Measurements from ENCODE around the gene CDKN2B-AS1.

CDKN2B-AS1 gene

DNA sequence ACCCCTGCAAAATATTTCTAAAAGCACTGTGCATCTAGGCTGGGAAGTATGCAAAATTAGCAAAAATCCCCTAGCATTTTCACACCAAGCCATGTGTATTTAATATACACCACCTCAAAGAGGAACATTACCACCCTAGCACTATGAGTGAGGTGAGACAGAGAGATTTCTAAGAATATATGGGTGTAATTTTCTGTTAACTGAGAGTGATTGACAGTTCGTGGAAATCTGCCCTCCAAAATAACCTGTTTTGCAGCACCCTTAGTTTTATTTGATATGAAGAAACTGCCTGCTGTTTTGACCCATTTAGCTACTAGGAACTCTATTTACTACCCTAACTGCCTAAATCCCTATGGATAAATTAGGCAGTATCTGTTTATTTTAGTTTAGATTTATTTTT lies 78.8 kb downstream of the CDKN2B-AS1 start:
- no peak overlapping the region for H2AFZ ChIP-seq (ENCODE audit: low read depth, low read length, severe bottlenecking)
- no peaks in the 10 kb centered on the region for H3K9me3 ChIP-seq (ENCODE audit: insufficient read depth, low read length)
- H3K27me3 ChIP-seq (ENCODE audit: low read length) = no peaks in the 10 kb centered on the region
- no peaks in the 10 kb centered on the region for H4K20me1 ChIP-seq (ENCODE audit: low read depth, low read length)
- H3K4me2 ChIP-seq (ENCODE audit: low read depth, low read length, poor library complexity, severe bottlenecking) = no peak overlapping the region
- H3K27ac ChIP-seq (ENCODE audit: low read depth, low read length) = no peak overlapping the region
- H3F3A ChIP-seq (ENCODE audit: insufficient read depth) = no peaks in the 10 kb centered on the region
- H3K9ac ChIP-seq (ENCODE audit: low read length) = no peak overlapping the region
- no peaks in the 10 kb centered on the region for H3K79me2 ChIP-seq (ENCODE audit: insufficient read depth, low read length)
- 0 out of 2 replicates have a peak, but pooled peaks cover 2% of the 10 kb centered on the region for H3K36me3 ChIP-seq (ENCODE audit: low read length)
- no peaks in the 10 kb centered on the region for H3K9me2 ChIP-seq (replicated peaks; ENCODE audit: insufficient read depth, low read length)
- no peak overlapping the region for H3K4me3 ChIP-seq (ENCODE audit: insufficient read depth, low read length, poor library complexity, severe bottlenecking)
- no peak for TF ChIP-seq CTCF (IDR thresholded peaks at IDR 0.05; ENCODE audit: insufficient read depth, low read length, poor library complexity, severe bottlenecking)
- TF ChIP-seq EZH2phosphoT487 (conservative IDR thresholded peaks at IDR 0.05; ENCODE audit: low read length) = no peak

GRCh38 chr9:22078081-22078480 lies 83.5 kb downstream of the CDKN2B-AS1 start:
- Histone ChIP-seq H4K20me1 (ENCODE audit: low read depth, low read length) (no peaks in the 10 kb centered on the region), H3K79me2 (ENCODE audit: insufficient read depth, low read length) (no peaks in the 10 kb centered on the region), H3K36me3 (ENCODE audit: low read length) (0 out of 2 replicates have a peak, but pooled peaks cover 2% of the 10 kb centered on the region), H3K9me2 (replicated peaks; ENCODE audit: insufficient read depth, low read length) (no peaks in the 10 kb centered on the region), H3F3A (ENCODE audit: insufficient read depth) (no peaks in the 10 kb centered on the region), H2AFZ (ENCODE audit: low read depth, low read length, severe bottlenecking) (no peak overlapping the region), H3K9me3 (ENCODE audit: insufficient read depth, low read length) (no peaks in the 10 kb centered on the region), H3K27me3 (ENCODE audit: low read length) (no peaks in the 10 kb centered on the region), H3K4me2 (ENCODE audit: low read depth, low read length, poor library complexity, severe bottlenecking) (no peak overlapping the region), H3K27ac (ENCODE audit: low read depth, low read length) (no peak overlapping the region), H3K4me3 (ENCODE audit: insufficient read depth, low read length, poor library complexity, severe bottlenecking) (no peak overlapping the region), H3K9ac (ENCODE audit: low read length) (no peak overlapping the region)
- TF ChIP-seq EZH2phosphoT487 (conservative IDR thresholded peaks at IDR 0.05; ENCODE audit: low read length) = no peak
- TF ChIP-seq CTCF (IDR thresholded peaks at IDR 0.05; ENCODE audit: insufficient read depth, low read length, poor library complexity, severe bottlenecking) = no peak

DNA sequence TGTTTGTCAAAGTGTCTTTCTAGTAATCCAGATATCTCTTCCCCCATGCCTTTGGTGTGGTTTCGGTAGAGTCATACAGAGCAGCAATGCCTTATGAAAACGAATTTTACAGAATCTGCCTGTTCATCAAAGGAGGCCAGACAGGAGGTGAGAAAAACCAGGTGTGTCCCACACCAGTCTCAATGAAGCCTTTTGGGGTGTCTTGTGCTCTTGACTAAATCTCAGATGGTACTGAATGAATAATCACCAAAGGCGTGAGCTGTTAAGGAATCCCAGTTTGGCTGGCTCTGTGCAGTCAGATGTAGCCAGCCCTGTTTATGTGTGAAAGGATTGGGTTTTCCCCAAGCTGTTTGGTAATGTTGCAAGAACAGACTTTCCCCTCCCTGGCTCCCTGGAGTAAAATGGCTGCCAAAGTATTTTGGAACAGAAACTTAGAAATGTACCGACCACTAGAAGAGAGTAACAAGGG lies 85.3 kb downstream of the CDKN2B-AS1 start:
- Histone ChIP-seq H3K4me2 (ENCODE audit: low read depth, low read length, poor library complexity, severe bottlenecking) (no peak overlapping the region), H3K36me3 (ENCODE audit: low read length) (0 out of 2 replicates have a peak, but pooled peaks cover 2% of the 10 kb centered on the region), H3K4me3 (ENCODE audit: insufficient read depth, low read length, poor library complexity, severe bottlenecking) (no peak overlapping the region), H4K20me1 (ENCODE audit: low read depth, low read length) (no peaks in the 10 kb centered on the region), H3K9me3 (ENCODE audit: insufficient read depth, low read length) (no peaks in the 10 kb centered on the region), H3K9ac (ENCODE audit: low read length) (no peak overlapping the region), H3K79me2 (ENCODE audit: insufficient read depth, low read length) (no peaks in the 10 kb centered on the region), H3F3A (ENCODE audit: insufficient read depth) (no peaks in the 10 kb centered on the region), H3K9me2 (replicated peaks; ENCODE audit: insufficient read depth, low read length) (no peaks in the 10 kb centered on the region), H3K27me3 (ENCODE audit: low read length) (no peaks in the 10 kb centered on the region), H3K27ac (ENCODE audit: low read depth, low read length) (no peak overlapping the region), H2AFZ (ENCODE audit: low read depth, low read length, severe bottlenecking) (no peak overlapping the region)
- TF ChIP-seq CTCF (IDR thresholded peaks at IDR 0.05; ENCODE audit: insufficient read depth, low read length, poor library complexity, severe bottlenecking) = no peak
- TF ChIP-seq EZH2phosphoT487 (conservative IDR thresholded peaks at IDR 0.05; ENCODE audit: low read length) = no peak

Measured in SU-DHL-6 (cell line).